HG03175 (cell line): ENCODE results near the gene IFRD2.

ENCODE experiments used
- ATAC-seq: cut with Tn5 transposase; IDR thresholded peaks from one replicate; pipeline ENCODE4 v1.9.1; 2021; ENCODE audit warnings: mild to moderate bottlenecking, moderate library complexity; ENCODE audit not compliant: unreplicated experiment

IFRD2 gene

GRCh38 chr3:50302095-50303012, 10.1 kb upstream of the IFRD2 start:
- no peak for ATAC-seq

- no peak for ATAC-seq
Observed at GRCh38 chr3:50300681-50301254, 8.5 kb upstream of the IFRD2 start.

GRCh38 chr3:50299929-50300680, 7.9 kb upstream of the IFRD2 start:
- ATAC-seq, result no peak

DNA sequence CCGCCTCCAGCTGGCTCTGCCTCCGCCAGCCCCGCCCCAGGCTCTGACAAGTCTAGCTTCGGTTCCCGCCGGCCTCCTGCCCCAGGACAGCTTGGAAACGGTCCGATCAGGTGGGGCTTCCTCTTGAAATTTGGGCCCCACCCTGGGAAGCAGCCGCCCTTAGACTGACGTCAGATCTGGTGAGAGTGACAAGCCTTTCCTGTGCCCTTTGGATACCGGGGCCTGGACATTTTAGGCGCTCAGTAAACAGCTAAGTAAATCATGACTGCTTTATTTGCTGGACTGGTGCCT, 7.4 kb upstream of the IFRD2 start:
- ATAC-seq, result no peak

- peak; percentile 88 for ATAC-seq
Observed at GRCh38 chr3:50298836-50299637, 6.8 kb upstream of the IFRD2 start, which contains the start of the genes HYAL3 and NAA80. TSS of gene HYAL3 (minus strand) at chr3:50299405. CDS start at chr3:50295602, 3,803 bp downstream. TSS of gene NAA80 (minus strand) at chr3:50299405. CDS start at chr3:50297463, 1,942 bp downstream.

GRCh38 chr3:50297896-50298725, 5.9 kb upstream of the IFRD2 start:
- no peak for ATAC-seq

DNA sequence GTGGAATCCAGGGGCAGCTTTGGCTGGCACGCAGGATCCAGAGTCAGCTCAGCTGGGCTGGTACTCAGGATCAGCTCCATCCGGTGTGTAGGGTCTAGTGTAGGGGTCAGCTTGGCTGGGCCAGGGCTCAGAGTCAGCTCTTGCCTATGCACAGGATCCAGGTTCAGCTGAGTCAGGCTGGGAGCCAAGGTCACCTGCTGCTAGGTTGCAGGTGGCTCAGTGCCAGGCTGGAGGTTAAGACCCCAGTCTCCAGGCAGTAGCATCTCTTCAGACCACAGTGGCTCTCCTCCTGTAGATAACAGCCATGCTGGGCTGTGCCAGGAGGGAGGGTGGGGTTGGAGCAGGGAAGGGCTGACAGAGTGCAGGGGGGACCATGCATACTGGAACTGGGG, 5.2 kb upstream of the IFRD2 start:
- no peak for ATAC-seq

GRCh38 chr3:50296721-50297383, 4.6 kb upstream of the IFRD2 start:
- ATAC-seq, result no peak

DNA sequence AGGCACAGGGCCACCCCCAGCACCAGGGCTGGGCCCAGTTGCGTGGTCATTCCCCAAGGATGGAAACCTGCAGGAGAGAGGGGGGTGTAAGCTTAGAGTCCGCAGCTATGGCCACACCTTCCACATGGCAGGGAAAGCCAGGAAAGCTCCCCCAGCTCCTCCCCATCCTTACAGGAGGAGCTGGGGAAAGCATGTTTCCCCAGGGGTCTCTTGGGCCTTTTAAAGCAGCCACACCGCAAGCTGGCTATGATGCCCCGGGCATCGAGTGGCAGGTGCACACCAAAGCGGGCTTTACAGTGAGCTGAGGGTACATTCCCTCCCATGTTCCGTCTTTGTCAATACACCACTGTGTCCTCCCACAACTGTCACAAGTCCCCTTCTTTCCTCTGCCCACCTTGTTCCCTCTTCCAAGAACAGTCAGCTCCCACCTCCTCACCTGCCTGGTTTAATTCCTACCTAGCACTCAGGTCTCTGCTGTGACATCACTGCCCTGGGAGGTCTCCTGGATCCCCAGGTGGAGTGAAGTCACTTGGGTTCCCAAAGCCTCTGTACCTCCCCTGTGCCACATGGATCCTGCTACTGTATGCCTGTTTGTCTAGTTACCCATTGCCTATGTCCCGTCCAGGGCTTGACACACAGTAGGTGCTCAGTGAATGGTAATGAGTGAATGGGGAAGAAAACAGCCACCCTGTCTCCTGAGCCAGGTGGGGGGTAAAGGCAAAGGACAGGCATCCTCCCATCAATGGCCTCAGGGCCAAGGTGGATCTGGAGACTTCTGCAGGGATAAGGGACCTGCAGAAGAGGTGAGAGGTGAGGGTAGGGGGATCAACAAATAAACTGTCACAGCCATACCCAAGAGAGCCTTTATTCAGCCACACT, 3.6 kb upstream of the IFRD2 start:
- ATAC-seq, result no peak

DNA sequence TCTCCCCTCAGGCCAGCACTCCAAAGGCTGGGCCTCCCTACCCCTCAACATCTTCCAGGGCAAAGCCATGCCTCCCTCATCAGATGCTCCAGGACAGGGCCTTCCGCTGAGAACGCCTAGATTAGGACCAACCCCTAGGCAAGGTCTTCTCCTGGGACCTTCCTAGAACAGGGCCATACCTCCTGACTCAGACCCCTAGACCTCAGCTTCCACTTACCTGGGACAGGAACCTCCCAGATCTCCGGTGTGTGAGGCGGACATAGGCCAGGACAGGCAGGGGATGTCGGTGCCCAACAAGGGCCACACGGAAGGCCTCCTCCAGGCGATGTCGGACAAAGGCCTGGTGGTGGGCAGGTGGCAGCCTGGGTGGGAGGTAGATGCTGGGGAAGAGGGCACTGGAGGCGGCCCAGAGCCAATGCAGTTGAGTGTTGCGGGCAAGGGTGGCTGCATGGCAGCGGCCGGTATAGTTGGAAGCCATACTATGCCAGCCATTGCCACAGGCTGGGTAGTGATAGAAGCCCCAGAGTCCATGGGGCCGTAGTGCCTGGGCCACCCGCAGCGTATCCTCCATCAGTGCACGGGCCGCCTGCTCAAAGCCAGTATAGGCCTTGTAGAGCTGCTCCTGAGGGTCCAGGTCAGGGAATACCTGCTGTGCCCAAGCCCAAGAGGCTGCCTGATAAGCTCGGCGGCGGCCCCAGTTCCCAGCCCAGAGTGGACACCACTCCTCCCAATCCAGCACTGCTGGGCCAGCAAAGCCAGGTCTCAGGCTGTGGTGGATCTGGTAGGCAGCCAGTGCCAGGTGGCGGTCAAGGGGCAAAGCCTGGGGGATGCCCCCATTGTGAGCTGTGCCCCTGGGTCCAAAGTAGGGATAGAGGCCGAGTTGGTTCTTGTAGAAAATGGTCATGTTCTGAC, 2.5 kb upstream of the IFRD2 start:
- no peak for ATAC-seq

DNA sequence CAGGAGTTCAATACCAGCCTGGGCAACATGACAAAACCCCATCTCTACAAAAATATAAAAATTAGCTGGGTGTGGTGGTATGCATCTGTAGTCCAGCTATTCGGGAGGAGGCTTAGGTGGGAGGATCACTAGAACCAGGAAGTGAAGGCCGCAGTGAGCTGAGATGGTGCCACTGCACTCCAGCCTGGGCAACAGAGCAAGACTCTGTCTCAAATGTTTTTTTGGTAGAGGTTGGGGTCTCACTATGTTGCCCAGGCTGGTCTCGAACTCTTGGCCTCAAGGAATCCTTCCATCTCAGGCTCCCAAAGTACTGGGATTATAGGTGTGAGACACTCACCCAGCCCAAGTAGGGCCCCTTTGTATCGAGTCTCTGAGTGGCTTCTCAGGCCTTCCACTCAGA, 1.9 kb upstream of the IFRD2 start:
- ATAC-seq, result no peak

- ATAC-seq, result no peak
Observed at GRCh38 chr3:50293079-50293801, 1.0 kb upstream of the IFRD2 start.

DNA sequence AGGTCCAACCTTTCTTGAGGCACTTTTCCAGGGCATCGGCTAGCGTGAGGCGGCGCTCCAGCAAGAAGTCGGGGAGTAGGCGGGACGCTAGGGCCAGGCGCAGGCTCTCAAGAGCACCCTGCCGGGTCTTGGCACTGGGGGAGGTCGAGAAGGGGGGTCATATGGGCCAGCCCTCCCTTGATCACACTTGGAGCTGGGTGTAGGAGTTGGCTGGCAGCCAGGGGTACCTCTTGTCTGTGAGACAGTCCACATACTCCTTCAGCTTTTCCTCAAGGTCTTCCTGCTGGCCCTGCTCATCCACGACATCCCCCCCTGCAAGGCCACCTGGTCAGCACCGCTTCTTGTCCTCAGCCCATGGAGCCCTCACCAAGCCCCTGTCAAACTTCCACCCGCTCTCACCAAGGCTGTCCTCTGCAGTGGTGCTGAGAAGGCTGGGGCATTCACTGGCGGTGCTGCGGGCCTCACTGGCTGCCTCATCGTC, 2.0 kb downstream of the IFRD2 start:
- no peak for ATAC-seq

GRCh38 chr3:50289130-50289529, 3.1 kb downstream of the IFRD2 start:
- ATAC-seq, result no peak

DNA sequence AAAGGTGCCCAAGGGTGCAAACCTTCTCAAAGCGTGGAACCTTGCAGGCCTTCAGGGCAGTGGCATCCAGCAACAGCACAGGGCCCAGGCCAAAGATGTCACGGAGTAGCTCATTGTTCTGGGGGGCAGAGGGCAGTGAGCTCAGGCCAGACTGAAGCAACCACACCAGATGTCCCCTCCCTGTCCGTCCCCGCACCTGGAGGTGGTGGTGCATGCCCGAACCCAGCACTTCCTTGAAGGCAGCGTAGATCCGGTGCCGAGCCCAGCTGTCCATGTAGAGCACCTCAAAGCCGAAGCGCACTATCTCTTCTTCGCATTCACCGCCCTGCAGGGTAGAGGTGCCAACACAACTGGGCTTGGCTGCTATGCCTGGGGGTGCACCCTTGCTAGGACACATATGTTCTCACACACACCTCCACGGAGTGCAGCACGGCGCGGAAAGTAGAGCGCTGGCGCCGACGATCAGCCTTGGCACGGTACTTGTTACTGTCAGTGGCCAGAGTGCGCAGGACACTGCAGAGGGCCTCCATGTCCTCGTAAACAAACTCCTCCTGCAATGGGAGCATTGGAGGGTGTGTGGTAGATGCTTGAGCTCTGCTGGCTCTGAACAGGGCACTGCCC, 3.7 kb downstream of the IFRD2 start:
- ATAC-seq, result no peak

- no peak for ATAC-seq
Observed at GRCh38 chr3:50287262-50287661, 5.0 kb downstream of the IFRD2 start.
